Measurements from ENCODE around the gene ZNF507. TPM values are rescaled to one million over a fixed set of nuclear protein-coding genes. Genes with fewer than 3 reads are reported as not detected.

ZNF507 gene
- total and polyA plus RNA-seq, 9 of the 15 experiments (the other 6 are each of a cell fraction or from before 2014, with no cell fraction given), result 2.9 to 25.0 (median 10.4) TPM

DNA sequence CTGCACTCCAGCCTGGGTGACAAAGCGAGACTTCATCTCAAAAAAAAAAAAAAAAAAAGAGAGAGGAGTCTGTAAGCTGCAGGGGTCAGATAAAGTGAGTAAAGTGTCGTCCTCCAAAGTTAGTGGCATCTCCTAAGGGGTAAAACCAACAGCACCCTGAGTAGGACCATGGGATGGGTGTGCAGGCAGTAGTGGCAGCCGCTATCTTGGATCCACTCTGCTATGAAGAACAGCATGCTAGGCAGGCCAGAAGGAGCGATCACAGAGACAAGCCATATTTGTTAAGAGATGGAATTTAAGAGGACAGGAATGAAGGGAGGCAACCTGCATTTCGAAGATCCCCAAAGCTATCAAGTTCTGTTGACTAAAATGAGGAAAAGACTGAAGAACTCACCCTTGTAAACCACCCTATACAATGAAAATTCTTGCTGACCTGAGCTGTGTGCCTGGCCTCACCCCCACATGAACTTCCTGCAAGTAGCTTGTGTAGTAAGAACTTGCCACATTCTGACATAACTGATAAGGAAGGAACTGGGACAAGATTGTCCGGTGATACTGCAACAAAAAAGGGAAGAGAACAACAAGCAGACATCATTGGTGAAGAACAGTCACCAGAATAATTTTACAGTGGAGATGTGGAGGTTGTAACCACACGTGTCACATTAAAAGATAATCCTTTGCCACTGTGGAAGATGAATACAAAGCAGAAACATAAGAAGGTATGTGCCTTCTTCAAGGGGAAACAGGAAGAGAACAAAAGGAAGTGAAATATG is 76.4 kb downstream of the ZNF507 start (continued):
- no peak for TF ChIP-seq NR0B1 (IDR thresholded peaks at IDR 0.05; ENCODE audit: partially characterized antibody)
- peak; percentile 74 for TF ChIP-seq NFRKB (IDR thresholded peaks at IDR 0.05; ENCODE audit: low read depth)
- no peak for TF ChIP-seq ZNF740 (CRISPR knock-in tag; IDR thresholded peaks at IDR 0.05)
- 0 out of 4 replicates have a peak, but pooled peaks of 1 of the 2 experiments have one; percentile 25 for TF ChIP-seq ZNF740 (tag; IDR thresholded peaks at IDR 0.05)
- TF ChIP-seq, protein P1, sequence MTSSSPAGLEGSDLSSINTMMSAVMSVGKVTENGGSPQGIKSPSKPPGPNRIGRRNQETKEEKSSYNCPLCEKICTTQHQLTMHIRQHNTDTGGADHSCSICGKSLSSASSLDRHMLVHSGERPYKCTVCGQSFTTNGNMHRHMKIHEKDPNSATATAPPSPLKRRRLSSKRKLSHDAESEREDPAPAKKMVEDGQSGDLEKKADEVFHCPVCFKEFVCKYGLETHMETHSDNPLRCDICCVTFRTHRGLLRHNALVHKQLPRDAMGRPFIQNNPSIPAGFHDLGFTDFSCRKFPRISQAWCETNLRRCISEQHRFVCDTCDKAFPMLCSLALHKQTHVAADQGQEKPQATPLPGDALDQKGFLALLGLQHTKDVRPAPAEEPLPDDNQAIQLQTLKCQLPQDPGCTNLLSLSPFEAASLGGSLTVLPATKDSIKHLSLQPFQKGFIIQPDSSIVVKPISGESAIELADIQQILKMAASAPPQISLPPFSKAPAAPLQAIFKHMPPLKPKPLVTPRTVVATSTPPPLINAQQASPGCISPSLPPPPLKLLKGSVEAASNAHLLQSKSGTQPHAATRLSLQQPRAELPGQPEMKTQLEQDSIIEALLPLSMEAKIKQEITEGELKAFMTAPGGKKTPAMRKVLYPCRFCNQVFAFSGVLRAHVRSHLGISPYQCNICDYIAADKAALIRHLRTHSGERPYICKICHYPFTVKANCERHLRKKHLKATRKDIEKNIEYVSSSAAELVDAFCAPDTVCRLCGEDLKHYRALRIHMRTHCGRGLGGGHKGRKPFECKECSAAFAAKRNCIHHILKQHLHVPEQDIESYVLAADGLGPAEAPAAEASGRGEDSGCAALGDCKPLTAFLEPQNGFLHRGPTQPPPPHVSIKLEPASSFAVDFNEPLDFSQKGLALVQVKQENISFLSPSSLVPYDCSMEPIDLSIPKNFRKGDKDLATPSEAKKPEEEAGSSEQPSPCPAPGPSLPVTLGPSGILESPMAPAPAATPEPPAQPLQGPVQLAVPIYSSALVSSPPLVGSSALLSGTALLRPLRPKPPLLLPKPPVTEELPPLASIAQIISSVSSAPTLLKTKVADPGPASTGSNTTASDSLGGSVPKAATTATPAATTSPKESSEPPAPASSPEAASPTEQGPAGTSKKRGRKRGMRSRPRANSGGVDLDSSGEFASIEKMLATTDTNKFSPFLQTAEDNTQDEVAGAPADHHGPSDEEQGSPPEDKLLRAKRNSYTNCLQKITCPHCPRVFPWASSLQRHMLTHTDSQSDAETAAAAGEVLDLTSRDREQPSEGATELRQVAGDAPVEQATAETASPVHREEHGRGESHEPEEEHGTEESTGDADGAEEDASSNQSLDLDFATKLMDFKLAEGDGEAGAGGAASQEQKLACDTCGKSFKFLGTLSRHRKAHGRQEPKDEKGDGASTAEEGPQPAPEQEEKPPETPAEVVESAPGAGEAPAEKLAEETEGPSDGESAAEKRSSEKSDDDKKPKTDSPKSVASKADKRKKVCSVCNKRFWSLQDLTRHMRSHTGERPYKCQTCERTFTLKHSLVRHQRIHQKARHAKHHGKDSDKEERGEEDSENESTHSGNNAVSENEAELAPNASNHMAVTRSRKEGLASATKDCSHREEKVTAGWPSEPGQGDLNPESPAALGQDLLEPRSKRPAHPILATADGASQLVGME (CRISPR knock-in tag; IDR thresholded peaks at IDR 0.05), result no peak
- peak; percentile 90 for TF ChIP-seq SMARCA4 (IDR thresholded peaks at IDR 0.05)
- TF ChIP-seq, protein P2, sequence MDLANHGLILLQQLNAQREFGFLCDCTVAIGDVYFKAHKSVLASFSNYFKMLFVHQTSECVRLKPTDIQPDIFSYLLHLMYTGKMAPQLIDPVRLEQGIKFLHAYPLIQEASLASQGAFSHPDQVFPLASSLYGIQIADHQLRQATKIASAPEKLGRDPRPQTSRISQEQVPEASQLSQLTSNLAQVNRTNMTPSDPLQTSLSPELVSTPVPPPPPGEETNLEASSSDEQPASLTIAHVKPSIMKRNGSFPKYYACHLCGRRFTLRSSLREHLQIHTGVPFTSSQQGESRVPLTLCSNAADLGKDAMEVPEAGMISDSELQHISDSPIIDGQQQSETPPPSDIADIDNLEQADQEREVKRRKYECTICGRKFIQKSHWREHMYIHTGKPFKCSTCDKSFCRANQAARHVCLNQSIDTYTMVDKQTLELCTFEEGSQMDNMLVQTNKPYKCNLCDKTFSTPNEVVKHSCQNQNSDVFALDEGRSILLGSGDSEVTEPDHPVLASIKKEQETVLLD (IDR thresholded peaks at IDR 0.05), result peak; percentile 44; the same call in 1 of the 2 replicates
- no peak for TF ChIP-seq USF2 (CRISPR knock-in tag; IDR thresholded peaks at IDR 0.05)
- no peak for TF ChIP-seq DMBX1 (CRISPR knock-in tag; IDR thresholded peaks at IDR 0.05; ENCODE audit: borderline replicate concordance)
- TF ChIP-seq NFIC (IDR thresholded peaks at IDR 0.05), result 0 out of 2 replicates have a peak, but pooled peaks have one; percentile 32
- no peak for TF ChIP-seq XRCC4 (IDR thresholded peaks at IDR 0.05; ENCODE audit: extremely low read depth, insufficient read depth, insufficient read length)
- no peak for TF ChIP-seq ZNF311 (CRISPR knock-in tag; IDR thresholded peaks at IDR 0.05)
- no peak for TF ChIP-seq NFYB (IDR thresholded peaks at IDR 0.05; ENCODE audit: extremely low read depth, insufficient read length)
- no peak for TF ChIP-seq THRB (CRISPR knock-in tag; conservative IDR thresholded peaks at IDR 0.05)
- TF ChIP-seq ZNF121 (CRISPR knock-in tag; conservative IDR thresholded peaks at IDR 0.05), result no peak
- peak; percentile 91 for TF ChIP-seq SOX6 (IDR thresholded peaks at IDR 0.05)
